Neural cell (in vitro differentiated cells): Measurements from ENCODE around the gene TAPBP. TPM values are rescaled to one million over a fixed set of nuclear protein-coding genes. Genes with fewer than 3 reads are reported as not detected.
"Not testable (repeated sequence)": the region's sequence is repeated elsewhere in the genome, so short reads cannot be mapped to it uniquely, and the experiment has no call there.

ENCODE experiments used
- H2AFZ ChIP-seq: fragments of 200-600, 300-800 bp; sonication (generic), shearing (Covaris generic); 2 replicates; pipeline ENCODE4 v1.6.0; 2014; ENCODE audit warnings: low read depth, mild to moderate bottlenecking, antibody characterized with exemption, low read length, moderate library complexity
- H3F3A ChIP-seq: fragments of 200-600 bp; shearing (Covaris generic); 2 replicates; pipeline ENCODE4 v1.6.1; 2016; ENCODE audit warnings: mild to moderate bottlenecking, moderate library complexity, mixed read lengths, antibody characterized with exemption, low read length; ENCODE audit not compliant: insufficient read depth, poor library complexity, severe bottlenecking
- H3K27ac ChIP-seq: fragments of 200-600, 300-800 bp; sonication (generic), shearing (Covaris generic); 2 replicates; pipeline ENCODE4 v1.5.1; 2014; ENCODE audit warnings: mild to moderate bottlenecking, low read length, moderate library complexity
- H3K27me3 ChIP-seq: fragments of 300-800, 200-600 bp; sonication (generic), shearing (Covaris generic); 2 replicates; pipeline ENCODE4 v1.6.0; 2014; ENCODE audit warnings: mild to moderate bottlenecking, low read depth, low read length, moderate library complexity; ENCODE audit not compliant: insufficient read depth
- H3K36me3 ChIP-seq: fragments of 300-800, 200-600 bp; sonication (generic), shearing (Covaris generic); 2 replicates; pipeline ENCODE4 v1.5.1; 2014; ENCODE audit warnings: mild to moderate bottlenecking, antibody characterized with exemption, low read length, moderate library complexity; ENCODE audit not compliant: insufficient read depth
- H3K4me2 ChIP-seq: fragments of 300-800, 200-600 bp; sonication (generic), shearing (Covaris generic); 2 replicates; pipeline ENCODE4 v1.6.0; 2014; ENCODE audit warnings: mild to moderate bottlenecking, low read length
- H3K4me3 ChIP-seq: fragments of 300-800, 200-600 bp; sonication (generic), shearing (Covaris generic); 2 replicates; pipeline ENCODE4 v1.5.1; 2014; ENCODE audit warnings: mild to moderate bottlenecking, low read length, moderate library complexity
- H3K79me2 ChIP-seq: fragments of 200-600 bp; shearing (Covaris generic); replicated peaks from 2 replicates; pipeline ENCODE4 v1.6.0; 2014; ENCODE audit warnings: mild to moderate bottlenecking, low read length, moderate library complexity; ENCODE audit not compliant: insufficient read depth
- H3K9ac ChIP-seq: fragments of 300-800, 200-600 bp; sonication (generic), shearing (Covaris generic); 2 replicates; pipeline ENCODE4 v1.6.1; 2016; ENCODE audit warnings: mild to moderate bottlenecking, low read length, mixed read lengths
- H3K9me2 ChIP-seq: fragments of 200-600 bp; shearing (Covaris generic); 2 replicates; pipeline ENCODE4 v1.6.1; 2016; ENCODE audit warnings: mild to moderate bottlenecking, low read length, mixed read lengths; ENCODE audit not compliant: insufficient read depth
- H3K9me3 ChIP-seq: fragments of 200-600, 300-800 bp; sonication (generic), shearing (Covaris generic); 2 replicates; pipeline ENCODE4 v1.6.1; 2016; ENCODE audit warnings: mild to moderate bottlenecking, mixed run types, low read length, moderate library complexity, mixed read lengths
- H4K20me1 ChIP-seq: fragments of 200-600 bp; shearing (Covaris generic); 2 replicates; pipeline ENCODE4 v1.6.1; 2016; ENCODE audit warnings: mild to moderate bottlenecking, mixed run types; ENCODE audit not compliant: insufficient read depth
- CTCF ChIP-seq: fragments of 450-650 bp; IDR thresholded peaks from 2 replicates; pipeline ENCODE4 v1.5.1; 2014; ENCODE audit warnings: antibody characterized with exemption, mild to moderate bottlenecking, moderate library complexity; ENCODE audit not compliant: poor library complexity, severe bottlenecking
- EP300 ChIP-seq: fragments of 450-650 bp; conservative IDR thresholded peaks from 2 replicates; pipeline ENCODE4 v1.6.1; 2014; ENCODE audit warnings: antibody characterized with exemption, mild to moderate bottlenecking, moderate library complexity; ENCODE audit not compliant: poor library complexity, severe bottlenecking
- EZH2 ChIP-seq: fragments of 200-600, 300-800 bp; shearing (Covaris generic), sonication (generic); IDR thresholded peaks from 2 replicates; pipeline ENCODE4 v1.6.1; 2014; ENCODE audit warnings: antibody characterized with exemption, low read length, borderline replicate concordance, mild to moderate bottlenecking; ENCODE audit not compliant: insufficient read depth, poor library complexity, severe bottlenecking
- MXI1 ChIP-seq: fragments of 450-650 bp; conservative IDR thresholded peaks from 2 replicates; pipeline ENCODE4 v1.6.1; 2014; ENCODE audit warnings: antibody characterized with exemption, mild to moderate bottlenecking; ENCODE audit not compliant: poor library complexity, severe bottlenecking
- POLR2AphosphoS5 ChIP-seq: IDR thresholded peaks from 2 replicates; pipeline ENCODE4 v1.6.1; 2012
- RAD21 ChIP-seq: fragments of 450-650 bp; conservative IDR thresholded peaks from 2 replicates; pipeline ENCODE4 v1.6.1; 2014; ENCODE audit warnings: antibody characterized with exemption, mild to moderate bottlenecking, moderate library complexity
- SMC3 ChIP-seq: fragments of 450-650 bp; conservative IDR thresholded peaks from 2 replicates; pipeline ENCODE4 v1.6.1; 2014; ENCODE audit warnings: antibody characterized with exemption, mild to moderate bottlenecking, moderate library complexity; ENCODE audit not compliant: poor library complexity
- TAF1 ChIP-seq: IDR thresholded peaks from 2 replicates; pipeline ENCODE4 v1.6.1; 2012; ENCODE audit warnings: low read depth
- polyA plus RNA-seq: library from polyadenylated mRNA; depleted of rRNA; stranded (reverse); fragments of >200 nt; gene quantifications from 2 replicates; pipeline ENCODE4 v1.2.3, GENCODE V29; 2014
- TF ChIP-seq, protein P1 (sequence below): IDR thresholded peaks from 2 replicates; pipeline ENCODE4 v1.6.1; 2012; ENCODE audit warnings: borderline replicate concordance

Gene TAPBP
- polyA plus RNA-seq, 1 donor from 2014 or later = 1.2 TPM

- no peak for TF ChIP-seq CTCF
- Histone ChIP-seq H3K4me2 (no peak overlapping the region), H3K9me3 (no peaks in the 10 kb centered on the region), H3K27ac (no peak overlapping the region), H3K9me2 (no peaks in the 10 kb centered on the region), H3K27me3 (no peaks in the 10 kb centered on the region), H3K36me3 (no peaks in the 10 kb centered on the region), H3K4me3 (no peak overlapping the region), H3F3A (no peaks in the 10 kb centered on the region), H2AFZ (no peak overlapping the region), H3K9ac (no peak overlapping the region), H3K79me2 (no peaks in the 10 kb centered on the region), H4K20me1 (no peaks in the 10 kb centered on the region)
These were observed 33.9 kb upstream of the TAPBP start for GRCh38 chr6:33347816-33348215.

DNA sequence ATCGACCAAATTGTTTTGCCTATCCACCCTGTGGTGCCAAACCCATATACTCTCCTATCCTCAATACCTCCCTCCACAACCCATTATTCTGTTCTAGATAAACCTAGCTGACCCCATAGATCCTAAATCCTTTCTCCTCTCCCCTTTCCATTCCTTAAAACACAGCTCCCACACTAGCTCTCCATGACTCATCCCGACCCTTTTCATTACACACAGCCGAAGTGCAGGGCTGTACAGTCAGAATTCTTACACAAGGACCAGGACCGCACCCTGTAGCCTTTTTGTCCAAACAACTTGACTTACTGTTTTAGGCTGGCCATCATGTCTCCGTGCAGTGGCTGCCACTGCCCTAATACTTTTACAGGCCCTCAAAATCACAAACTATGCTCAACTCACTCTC, 33.1 kb upstream of the TAPBP start:
- H2AFZ ChIP-seq, H3K36me3 ChIP-seq, H3K9me3 ChIP-seq, H3K79me2 ChIP-seq, H3K9me2 ChIP-seq, H4K20me1 ChIP-seq, H3K9ac ChIP-seq, H3F3A ChIP-seq, H3K4me3 ChIP-seq, H3K4me2 ChIP-seq, H3K27me3 ChIP-seq, H3K27ac ChIP-seq: not testable (repeated sequence)

DNA sequence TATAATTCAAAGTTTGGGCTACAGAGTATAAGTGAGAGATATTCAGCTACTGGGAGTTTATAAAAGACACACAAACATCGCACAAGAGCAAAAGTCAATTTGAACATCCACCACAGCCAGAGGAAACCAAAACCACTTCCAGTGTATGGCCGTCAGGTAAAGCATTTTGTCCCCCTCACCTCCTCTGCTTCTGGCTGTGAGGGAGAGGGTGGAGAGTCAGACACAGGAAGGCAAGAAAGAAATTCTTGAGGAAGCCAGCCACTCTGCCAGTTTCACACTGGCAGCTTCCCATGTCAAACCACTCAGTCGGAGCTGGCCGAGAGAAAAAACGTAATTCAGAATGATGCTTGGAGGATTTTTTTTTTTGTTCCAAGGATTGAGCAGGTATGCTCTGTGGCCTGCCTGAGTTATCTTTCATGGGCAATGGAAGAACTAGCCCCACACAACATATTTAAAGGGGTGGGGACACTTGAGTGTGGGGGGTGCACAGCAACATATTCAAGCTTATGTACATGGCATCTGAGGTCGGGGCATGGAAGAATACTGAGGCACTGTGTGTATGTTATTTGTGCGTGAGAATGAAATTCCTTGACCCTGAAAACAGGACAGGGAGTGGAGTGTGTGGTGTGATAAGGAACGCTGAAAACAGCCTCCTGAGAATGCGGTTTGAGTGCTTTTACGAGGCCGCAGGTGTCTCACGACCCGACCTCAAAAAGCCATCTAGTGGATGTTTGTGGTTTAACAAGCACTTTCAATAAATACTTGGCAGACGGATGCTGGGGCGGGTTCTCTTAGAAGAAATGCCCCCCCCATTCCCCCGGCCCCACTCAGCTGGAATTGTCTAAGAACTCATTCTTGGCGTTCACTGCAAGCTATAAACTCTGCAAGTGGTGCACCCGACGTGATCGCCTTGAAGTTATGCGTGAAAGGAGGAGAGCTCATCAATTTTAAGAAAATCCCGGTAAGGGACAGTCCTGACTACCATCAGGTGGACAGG, 31.1 kb upstream of the TAPBP start:
- H3K36me3 ChIP-seq = no peaks in the 10 kb centered on the region
- no peaks in the 10 kb centered on the region for H3F3A ChIP-seq
- no peaks in the 10 kb centered on the region for H3K9me3 ChIP-seq
- H3K9me2 ChIP-seq = no peaks in the 10 kb centered on the region
- H3K4me2 ChIP-seq = no peak overlapping the region
- peak; percentile 73 for TF ChIP-seq SMC3
- peak; percentile 79 for TF ChIP-seq CTCF
- TF ChIP-seq POLR2AphosphoS5 = no peak
- TF ChIP-seq RAD21 = peak; percentile 60
- TF ChIP-seq TAF1 = no peak
- no peak for TF ChIP-seq EZH2
- no peak for TF ChIP-seq MXI1
- TF ChIP-seq, protein P1, sequence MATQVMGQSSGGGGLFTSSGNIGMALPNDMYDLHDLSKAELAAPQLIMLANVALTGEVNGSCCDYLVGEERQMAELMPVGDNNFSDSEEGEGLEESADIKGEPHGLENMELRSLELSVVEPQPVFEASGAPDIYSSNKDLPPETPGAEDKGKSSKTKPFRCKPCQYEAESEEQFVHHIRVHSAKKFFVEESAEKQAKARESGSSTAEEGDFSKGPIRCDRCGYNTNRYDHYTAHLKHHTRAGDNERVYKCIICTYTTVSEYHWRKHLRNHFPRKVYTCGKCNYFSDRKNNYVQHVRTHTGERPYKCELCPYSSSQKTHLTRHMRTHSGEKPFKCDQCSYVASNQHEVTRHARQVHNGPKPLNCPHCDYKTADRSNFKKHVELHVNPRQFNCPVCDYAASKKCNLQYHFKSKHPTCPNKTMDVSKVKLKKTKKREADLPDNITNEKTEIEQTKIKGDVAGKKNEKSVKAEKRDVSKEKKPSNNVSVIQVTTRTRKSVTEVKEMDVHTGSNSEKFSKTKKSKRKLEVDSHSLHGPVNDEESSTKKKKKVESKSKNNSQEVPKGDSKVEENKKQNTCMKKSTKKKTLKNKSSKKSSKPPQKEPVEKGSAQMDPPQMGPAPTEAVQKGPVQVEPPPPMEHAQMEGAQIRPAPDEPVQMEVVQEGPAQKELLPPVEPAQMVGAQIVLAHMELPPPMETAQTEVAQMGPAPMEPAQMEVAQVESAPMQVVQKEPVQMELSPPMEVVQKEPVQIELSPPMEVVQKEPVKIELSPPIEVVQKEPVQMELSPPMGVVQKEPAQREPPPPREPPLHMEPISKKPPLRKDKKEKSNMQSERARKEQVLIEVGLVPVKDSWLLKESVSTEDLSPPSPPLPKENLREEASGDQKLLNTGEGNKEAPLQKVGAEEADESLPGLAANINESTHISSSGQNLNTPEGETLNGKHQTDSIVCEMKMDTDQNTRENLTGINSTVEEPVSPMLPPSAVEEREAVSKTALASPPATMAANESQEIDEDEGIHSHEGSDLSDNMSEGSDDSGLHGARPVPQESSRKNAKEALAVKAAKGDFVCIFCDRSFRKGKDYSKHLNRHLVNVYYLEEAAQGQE = no peak
- no peak for TF ChIP-seq EP300
- H3K27me3 ChIP-seq = no peaks in the 10 kb centered on the region
- no peaks in the 10 kb centered on the region for H3K79me2 ChIP-seq
- H2AFZ ChIP-seq = no peak overlapping the region
- no peak overlapping the region for H3K9ac ChIP-seq
- no peak overlapping the region for H3K27ac ChIP-seq
- H3K4me3 ChIP-seq = no peak overlapping the region
- H4K20me1 ChIP-seq = no peaks in the 10 kb centered on the region
